GM23338 (cell line): Measurements from ENCODE around the gene NPSR1.

ENCODE experiments used
- CREB1 ChIP-seq: fragments of 250-450 bp; sonication (Bioruptor Pico); IDR thresholded peaks from 2 replicates; pipeline ENCODE4 v1.5.0; 2020; ENCODE audit warnings: low read depth, mild to moderate bottlenecking, moderate library complexity
- CTCF ChIP-seq, 2 experiments: fragments of 200-600 bp in 1 of 2; sonication (generic) in 1 of 2; conservative IDR thresholded peaks; 2 replicates each; pipeline versions ENCODE4 v1.5.1 to v1.6.1; 2016 to 2017; ENCODE audit warnings: antibody characterized with exemption in 2 of 2, low read depth in 2 of 2, mild to moderate bottlenecking in 2 of 2, moderate library complexity in 1 of 2
- ETS1 ChIP-seq: IDR thresholded peaks from 2 replicates; pipeline ENCODE4 v1.6.1; 2016; ENCODE audit warnings: antibody characterized with exemption
- EZH2 ChIP-seq: fragments of 200-600 bp; sonication (generic); IDR thresholded peaks from one replicate; pipeline ENCODE4 v1.8.0; 2017; ENCODE audit warnings: antibody characterized with exemption, mild to moderate bottlenecking, low read depth; ENCODE audit not compliant: unreplicated experiment
- EZH2phosphoT487 ChIP-seq: fragments of 200-600 bp; sonication (generic); IDR thresholded peaks from one replicate; pipeline ENCODE4 v1.8.1; 2018; ENCODE audit warnings: antibody characterized with exemption; ENCODE audit not compliant: unreplicated experiment
- POLR2AphosphoS5 ChIP-seq: IDR thresholded peaks from 2 replicates; pipeline ENCODE4 v1.6.1; 2016; ENCODE audit warnings: antibody characterized with exemption, low read depth
- ZNF331 ChIP-seq: fragments of 250-450 bp; sonication (Bioruptor Pico); IDR thresholded peaks from 2 replicates; pipeline ENCODE4 v1.5.0; 2020; ENCODE audit warnings: low read depth, mild to moderate bottlenecking, moderate library complexity
- TF ChIP-seq, protein P1 (sequence below): IDR thresholded peaks from one replicate; pipeline ENCODE4 v1.6.1; 2018; ENCODE audit warnings: antibody characterized with exemption; ENCODE audit not compliant: unreplicated experiment

DNA sequence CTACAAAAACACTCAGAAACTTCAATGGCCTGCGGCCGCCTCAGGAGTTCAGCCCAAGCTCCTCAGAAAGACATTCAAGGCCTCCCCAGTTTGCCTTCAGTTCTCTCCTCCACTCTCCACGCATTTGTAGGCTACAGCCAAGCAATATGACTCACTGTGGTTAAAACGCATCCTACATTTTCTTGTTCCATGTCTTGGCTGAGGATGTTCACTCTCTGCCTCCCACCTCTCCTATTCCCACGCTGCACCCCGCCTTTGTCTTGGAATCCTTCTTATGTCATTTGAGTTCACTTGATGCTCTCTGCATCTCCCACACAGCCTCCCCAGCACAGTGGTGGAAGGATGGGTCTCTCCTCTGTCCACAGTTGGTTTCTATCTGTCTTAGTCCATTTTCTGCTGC is 184.8 kb downstream of the NPSR1 start:
- TF ChIP-seq CTCF (conservative IDR thresholded peaks at IDR 0.05; ENCODE audit: low read depth in 2 of 2) (no peak), EZH2 (no peak), CREB1 (CRISPR knock-in tag) (no peak), POLR2AphosphoS5 (no peak), EZH2phosphoT487 (no peak), ZNF331 (CRISPR knock-in tag) (no peak), ETS1 (no peak)
- TF ChIP-seq, protein P1, sequence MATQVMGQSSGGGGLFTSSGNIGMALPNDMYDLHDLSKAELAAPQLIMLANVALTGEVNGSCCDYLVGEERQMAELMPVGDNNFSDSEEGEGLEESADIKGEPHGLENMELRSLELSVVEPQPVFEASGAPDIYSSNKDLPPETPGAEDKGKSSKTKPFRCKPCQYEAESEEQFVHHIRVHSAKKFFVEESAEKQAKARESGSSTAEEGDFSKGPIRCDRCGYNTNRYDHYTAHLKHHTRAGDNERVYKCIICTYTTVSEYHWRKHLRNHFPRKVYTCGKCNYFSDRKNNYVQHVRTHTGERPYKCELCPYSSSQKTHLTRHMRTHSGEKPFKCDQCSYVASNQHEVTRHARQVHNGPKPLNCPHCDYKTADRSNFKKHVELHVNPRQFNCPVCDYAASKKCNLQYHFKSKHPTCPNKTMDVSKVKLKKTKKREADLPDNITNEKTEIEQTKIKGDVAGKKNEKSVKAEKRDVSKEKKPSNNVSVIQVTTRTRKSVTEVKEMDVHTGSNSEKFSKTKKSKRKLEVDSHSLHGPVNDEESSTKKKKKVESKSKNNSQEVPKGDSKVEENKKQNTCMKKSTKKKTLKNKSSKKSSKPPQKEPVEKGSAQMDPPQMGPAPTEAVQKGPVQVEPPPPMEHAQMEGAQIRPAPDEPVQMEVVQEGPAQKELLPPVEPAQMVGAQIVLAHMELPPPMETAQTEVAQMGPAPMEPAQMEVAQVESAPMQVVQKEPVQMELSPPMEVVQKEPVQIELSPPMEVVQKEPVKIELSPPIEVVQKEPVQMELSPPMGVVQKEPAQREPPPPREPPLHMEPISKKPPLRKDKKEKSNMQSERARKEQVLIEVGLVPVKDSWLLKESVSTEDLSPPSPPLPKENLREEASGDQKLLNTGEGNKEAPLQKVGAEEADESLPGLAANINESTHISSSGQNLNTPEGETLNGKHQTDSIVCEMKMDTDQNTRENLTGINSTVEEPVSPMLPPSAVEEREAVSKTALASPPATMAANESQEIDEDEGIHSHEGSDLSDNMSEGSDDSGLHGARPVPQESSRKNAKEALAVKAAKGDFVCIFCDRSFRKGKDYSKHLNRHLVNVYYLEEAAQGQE, result no peak
